IMR-90 (cell line): ENCODE measurements around the gene FOXM1.

Experiments
- CEBPB ChIP-seq: IDR thresholded peaks from 2 replicates; pipeline ENCODE4 v1.6.1; 2012; ENCODE audit warnings: low read depth, low read length, improper control_type of control experiment
- CHD1 ChIP-seq: IDR thresholded peaks from 2 replicates; pipeline ENCODE4 v1.6.1; 2012; ENCODE audit warnings: low read depth, low read length, improper control_type of control experiment
- CTCF ChIP-seq: conservative IDR thresholded peaks from 2 replicates; pipeline ENCODE4 v1.5.1; 2012; ENCODE audit warnings: mild to moderate bottlenecking, low read depth, low read length, improper control_type of control experiment
- MAZ ChIP-seq: IDR thresholded peaks from 2 replicates; pipeline ENCODE4 v1.6.1; 2012; ENCODE audit warnings: low read depth, mild to moderate bottlenecking, low read length, improper control_type of control experiment, moderate library complexity, borderline replicate concordance
- POLR2A ChIP-seq: IDR thresholded peaks from 2 replicates; pipeline ENCODE4 v1.6.1; 2012; ENCODE audit warnings: mild to moderate bottlenecking, low read depth, low read length
- RAD21 ChIP-seq: IDR thresholded peaks from 2 replicates; pipeline ENCODE4 v1.6.1; 2012; ENCODE audit warnings: low read length, improper control_type of control experiment
- TF ChIP-seq, protein P1 (sequence below): fragments of 150-350 bp; IDR thresholded peaks from 2 replicates; pipeline ENCODE4 v1.6.1; 2017; ENCODE audit warnings: mild to moderate bottlenecking, antibody characterized with exemption, low read length, low read depth
- TF ChIP-seq, protein P2 (sequence below): fragments of 150-350 bp; IDR thresholded peaks from 2 replicates; pipeline ENCODE4 v1.6.1; 2016; ENCODE audit warnings: low read depth, mild to moderate bottlenecking, low read length, moderate library complexity, borderline replicate concordance

DNA sequence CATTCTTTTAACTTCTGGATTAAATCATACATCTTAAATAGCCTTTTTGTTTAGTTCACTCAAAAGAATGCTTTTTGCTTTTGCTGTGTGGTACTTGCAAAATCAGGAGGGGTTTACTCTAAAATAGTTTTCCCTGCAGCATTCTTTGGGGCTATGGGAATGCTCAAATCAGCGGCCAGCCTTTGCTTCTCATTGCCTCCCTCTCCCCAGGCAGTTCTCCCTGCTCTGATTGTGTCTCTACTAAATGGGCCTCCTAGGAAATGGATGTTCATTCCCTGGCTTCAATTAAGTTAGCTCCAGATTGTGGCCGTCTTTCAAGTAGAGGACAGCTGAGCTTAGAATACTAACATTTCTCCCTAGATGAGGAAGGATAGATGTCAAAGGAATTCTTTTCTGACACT lies 18.1 kb upstream of the FOXM1 start:
- TF ChIP-seq CTCF (no peak), POLR2A (no peak), RAD21 (no peak), CHD1 (no peak), CEBPB (no peak), MAZ (no peak)
- TF ChIP-seq, protein P1, sequence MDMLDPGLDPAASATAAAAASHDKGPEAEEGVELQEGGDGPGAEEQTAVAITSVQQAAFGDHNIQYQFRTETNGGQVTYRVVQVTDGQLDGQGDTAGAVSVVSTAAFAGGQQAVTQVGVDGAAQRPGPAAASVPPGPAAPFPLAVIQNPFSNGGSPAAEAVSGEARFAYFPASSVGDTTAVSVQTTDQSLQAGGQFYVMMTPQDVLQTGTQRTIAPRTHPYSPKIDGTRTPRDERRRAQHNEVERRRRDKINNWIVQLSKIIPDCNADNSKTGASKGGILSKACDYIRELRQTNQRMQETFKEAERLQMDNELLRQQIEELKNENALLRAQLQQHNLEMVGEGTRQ = no peak
- TF ChIP-seq, protein P2, sequence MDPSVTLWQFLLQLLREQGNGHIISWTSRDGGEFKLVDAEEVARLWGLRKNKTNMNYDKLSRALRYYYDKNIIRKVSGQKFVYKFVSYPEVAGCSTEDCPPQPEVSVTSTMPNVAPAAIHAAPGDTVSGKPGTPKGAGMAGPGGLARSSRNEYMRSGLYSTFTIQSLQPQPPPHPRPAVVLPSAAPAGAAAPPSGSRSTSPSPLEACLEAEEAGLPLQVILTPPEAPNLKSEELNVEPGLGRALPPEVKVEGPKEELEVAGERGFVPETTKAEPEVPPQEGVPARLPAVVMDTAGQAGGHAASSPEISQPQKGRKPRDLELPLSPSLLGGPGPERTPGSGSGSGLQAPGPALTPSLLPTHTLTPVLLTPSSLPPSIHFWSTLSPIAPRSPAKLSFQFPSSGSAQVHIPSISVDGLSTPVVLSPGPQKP = no peak
